Activated effector memory CD4-positive, alpha-beta T cell treated with Interleukin-2 at 50 U/mL for 16 hours (primary cell): ENCODE results near the gene SNCB.
A peak's percentile ranks its signal among the peaks of the same experiment; 100 is the strongest.

Experiments used
- DNase-seq: peaks from one replicate; pipeline ENCODE4 v3.0.0-alpha.2; 2020

SNCB gene

GRCh38 chr5:176660860-176661641 is 30.7 kb upstream of the SNCB start:
- peak; percentile 65 for DNase-seq

GRCh38 chr5:176660530-176660859 is 30.2 kb upstream of the SNCB start:
- DNase-seq = no peak

GRCh38 chr5:176659860-176660461 is 29.6 kb upstream of the SNCB start:
- DNase-seq = no peak

DNA sequence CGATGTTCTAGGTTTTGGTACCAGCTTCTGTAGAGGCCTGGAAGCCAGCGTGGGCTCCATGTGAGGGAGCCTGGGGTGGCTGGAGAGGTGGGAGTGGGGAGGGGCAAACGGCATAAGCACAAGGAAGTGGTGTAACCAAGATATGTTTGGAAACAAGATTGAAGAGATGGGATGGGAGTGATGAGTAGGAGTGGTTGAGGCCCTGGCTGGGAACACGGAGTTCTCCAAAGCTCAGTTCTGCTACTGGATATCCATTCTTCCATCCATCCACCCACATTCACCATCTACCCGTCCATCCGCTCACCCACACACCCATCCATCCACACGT is 29.1 kb upstream of the SNCB start:
- DNase-seq = no peak

DNA sequence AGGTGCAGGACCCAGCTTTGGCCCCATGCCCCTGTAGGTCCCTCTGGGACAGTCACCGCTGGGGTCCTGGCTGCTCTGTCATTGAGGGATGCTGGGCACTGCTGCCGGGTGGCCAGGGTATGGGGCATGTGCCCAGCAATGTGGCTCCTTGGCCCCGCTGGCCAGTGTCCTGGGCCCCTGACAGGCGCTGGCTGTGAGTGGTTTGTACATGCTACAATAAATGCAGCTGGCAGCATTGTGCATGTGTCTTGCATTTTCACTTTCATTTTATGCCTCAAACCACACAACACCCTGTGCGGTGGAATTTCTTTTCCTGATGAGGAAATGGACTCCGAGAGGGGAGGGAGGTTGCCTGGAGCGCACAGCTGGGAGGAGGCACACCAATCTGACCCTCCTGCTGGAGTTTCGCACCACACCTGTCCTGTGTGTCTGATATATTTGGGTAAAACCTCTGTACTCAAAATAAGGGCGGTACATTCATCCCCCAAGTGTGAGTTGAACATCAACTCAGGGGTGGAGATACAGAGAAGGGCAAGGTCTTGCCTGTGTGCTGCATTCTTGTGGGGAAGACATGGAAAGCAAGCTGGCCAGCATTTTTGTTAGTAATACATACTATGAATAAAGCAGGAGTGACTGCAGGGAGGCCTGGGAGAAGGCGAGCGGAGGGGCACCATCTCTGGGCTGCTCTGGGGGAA is 28.6 kb upstream of the SNCB start:
- DNase-seq = no peak

GRCh38 chr5:176658007-176658599 is 27.8 kb upstream of the SNCB start:
- peak; percentile 44 for DNase-seq

- no peak for DNase-seq
Measured at GRCh38 chr5:176656467-176656990, 26.2 kb upstream of the SNCB start.

GRCh38 chr5:176654856-176655255 is 24.5 kb upstream of the SNCB start:
- no peak for DNase-seq

DNA sequence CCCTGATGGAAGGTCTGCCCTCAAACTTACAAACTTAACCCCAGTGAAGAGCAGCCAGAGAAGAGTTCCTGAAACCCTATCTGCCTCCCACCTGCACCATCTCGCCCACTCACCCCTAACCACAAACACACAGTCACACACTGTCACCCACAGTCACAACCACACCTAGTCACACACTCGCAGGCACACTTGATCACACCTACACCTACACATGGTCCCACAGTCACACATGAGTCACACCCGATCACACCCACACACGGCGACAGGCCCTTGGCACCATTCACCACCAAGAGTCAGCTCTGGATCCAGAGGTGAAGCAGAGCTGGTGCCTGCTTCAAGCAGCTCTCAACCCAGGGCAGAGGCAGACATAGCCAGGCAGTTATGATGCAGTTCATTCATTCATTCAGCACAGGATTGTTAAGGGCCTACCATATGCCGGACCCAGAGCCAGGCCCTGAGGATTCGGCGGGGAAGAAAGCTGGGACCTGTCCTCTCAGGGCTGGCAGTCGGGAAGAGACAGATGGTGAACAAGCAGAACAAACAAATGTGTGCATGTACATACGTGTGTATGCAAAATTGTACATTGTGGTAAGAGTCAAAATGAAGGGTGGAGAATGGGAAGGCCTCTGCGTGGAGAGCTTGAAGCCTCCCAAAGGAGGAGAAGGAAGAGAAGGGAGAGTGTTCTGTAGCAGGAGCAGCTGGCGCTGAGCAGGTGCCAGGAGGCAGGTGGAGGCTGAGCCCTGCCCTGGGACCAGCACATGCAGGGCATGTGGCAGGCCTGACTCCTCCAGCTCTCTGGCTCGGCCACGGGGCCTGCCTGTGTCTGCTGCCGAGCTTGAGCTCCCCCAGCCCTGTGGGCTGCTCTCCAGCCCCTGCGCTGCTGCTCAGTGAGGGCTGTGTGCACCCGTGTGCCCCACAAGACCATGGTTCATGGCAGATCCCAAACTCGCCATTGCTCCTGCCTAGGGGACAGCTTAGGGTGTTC is 23.4 kb upstream of the SNCB start:
- no peak for DNase-seq

DNA sequence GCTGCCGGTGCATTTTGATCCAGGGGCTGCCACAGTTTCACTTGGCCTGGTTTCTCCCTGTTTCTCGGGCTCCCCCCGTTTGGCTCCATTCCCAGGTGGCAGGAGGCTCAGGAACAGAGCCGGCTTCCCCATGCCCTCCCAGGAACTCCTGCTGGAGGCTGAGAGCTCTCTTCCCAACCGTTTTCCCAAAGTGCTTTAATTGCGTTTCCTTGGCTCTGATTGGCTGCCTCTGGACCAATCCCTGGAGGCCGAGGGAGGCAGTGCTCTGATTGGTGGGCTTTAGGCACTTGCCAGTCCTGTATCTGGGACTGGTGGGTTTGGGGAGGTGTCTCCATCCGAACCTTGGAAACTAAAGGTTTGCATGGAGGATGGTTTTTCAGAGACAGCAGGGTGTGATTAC is 21.8 kb upstream of the SNCB start:
- no peak for DNase-seq

GRCh38 chr5:176651472-176651980 is 21.2 kb upstream of the SNCB start:
- DNase-seq = no peak

DNA sequence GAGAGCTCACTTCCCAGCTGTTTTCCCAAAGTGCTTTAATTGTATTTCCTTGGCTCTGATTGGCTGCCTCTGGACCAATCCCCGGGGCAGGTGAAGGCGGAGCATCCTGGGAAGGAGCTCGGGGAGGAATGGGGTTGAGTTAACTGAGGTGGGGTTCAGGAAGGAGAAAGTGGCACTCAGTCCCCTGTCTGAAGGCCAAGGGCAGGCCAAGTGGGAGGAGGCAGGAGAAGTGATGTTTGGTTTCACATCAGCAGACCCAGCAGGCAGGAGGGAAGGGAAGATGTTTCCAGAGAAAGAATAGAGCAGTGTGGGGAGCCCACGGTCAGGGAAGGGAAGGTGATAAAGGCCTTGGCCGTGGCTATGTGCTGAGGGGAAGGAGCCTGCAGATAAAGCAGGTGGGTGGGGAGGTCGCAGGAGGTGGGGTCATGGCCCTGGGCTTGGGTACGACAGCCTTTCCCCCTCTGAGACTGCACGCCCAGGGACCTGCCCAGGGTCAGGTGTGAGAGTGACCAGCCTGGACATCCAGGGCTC is 20.1 kb upstream of the SNCB start:
- DNase-seq = no peak

DNA sequence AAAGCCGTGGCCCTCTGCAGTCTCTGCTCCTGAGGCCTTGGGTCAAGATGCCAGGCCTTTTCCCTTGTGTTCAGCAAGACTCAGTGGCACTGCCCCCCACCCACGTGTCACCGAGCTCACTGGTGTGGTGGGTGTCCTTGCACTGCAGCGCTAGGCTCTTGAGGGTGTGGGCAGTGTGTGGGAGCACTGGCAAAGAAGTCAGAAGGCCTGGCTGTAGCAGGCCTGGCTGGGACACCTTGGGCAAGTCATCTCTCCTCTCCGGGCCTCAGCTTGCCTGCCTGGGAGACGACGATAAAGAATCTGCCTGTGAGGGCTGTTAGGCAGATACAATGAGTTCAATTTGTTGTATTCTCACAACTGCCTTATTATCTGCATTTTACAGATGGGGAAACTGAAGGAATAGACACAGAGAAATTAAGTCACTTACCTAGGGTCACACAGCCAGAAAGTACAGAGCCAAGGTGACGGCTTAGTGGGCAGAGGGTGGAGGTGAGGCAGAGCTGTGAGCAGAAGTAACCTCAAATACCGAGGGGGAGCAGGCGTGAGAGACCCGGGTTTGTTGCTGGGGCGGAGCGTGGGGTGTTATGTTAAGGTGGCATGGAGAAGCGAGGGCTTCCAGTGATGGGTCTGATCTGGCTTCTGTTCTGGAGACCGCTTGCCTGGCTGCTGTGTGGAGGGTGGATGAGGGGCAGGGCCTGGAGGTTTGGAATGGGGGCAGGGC is 18.3 kb upstream of the SNCB start:
- no peak for DNase-seq

DNA sequence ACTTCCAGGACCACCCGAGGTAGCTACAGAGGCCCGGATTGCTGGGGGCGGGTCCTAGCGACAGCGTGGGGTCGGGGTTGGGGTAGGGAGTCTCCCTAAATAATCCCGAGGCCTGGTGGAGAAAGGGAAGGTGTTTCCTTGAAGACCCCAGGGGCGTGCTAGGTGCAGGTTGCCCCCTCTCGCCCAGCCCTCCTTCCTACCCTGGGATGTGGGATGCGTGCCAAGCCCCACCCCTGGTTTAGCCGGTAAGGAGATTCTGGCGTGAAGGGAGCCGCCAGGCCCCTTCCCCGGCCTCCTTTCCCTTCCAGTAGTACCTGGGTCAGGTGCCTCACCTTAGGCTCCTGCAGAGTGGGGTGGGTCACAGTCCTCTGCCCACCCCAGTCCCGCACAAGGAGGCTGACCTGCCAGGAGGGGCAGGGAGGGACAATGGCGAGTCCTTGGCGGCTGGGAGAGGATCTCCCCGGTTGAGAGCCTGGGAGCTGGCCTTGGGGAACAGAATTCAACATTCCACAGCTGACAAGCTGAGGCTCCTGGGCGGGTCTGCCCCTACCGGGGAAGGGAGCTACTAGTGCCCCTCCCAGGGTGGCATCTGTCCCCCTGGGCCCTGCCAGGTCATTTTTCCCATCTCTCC is 17.6 kb upstream of the SNCB start:
- no peak for DNase-seq

DNA sequence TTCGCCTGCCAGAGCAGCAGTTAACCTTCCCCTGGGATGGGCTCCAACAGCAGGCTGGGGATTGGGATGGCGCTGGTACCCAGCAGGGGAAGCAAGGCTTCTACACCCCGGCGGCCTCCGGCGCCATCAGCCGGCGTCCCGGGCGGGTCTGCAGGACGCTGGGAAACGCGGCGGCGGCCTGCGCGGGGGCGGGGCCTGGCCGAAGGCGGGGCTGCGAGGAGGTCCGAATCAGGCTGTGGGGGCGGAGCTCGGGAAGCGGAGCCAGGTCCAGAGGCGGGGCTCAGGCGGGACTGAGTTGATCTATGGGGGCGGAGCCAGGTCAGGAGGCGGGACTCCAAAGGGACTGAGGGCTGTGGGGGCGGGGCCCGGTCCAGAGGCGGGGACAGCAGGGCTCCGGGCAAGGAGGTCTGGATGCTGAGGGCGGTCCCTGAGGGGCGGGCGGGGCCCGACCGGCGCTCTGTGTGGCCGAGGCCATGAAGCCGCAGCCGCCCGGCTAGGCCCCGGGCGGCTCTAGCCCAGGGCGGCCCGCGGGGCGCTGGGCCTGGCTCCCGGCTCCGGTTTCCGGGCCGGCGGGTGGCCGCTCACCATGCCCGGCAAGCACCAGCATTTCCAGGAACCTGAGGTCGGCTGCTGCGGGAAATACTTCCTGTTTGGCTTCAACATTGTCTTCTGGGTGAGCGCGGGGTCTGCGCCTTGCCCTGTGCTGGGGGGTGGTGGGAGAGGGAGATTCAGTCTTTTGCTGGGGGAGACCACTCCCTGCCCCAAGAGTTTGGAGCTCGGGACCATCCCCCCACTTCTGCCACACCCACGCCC is 16.9 kb upstream of the SNCB start, which contains the start of gene TSPAN17:
TSPAN17 (plus strand) TSS at position 455 of the 813 bp plus-strand sequence; CDS start at position 587, 132 bp downstream.
- DNase-seq = peak; percentile 99

GRCh38 chr5:176646707-176647029 is 16.3 kb upstream of the SNCB start:
- no peak for DNase-seq

GRCh38 chr5:176646049-176646706 is 15.8 kb upstream of the SNCB start:
- DNase-seq = no peak

DNA sequence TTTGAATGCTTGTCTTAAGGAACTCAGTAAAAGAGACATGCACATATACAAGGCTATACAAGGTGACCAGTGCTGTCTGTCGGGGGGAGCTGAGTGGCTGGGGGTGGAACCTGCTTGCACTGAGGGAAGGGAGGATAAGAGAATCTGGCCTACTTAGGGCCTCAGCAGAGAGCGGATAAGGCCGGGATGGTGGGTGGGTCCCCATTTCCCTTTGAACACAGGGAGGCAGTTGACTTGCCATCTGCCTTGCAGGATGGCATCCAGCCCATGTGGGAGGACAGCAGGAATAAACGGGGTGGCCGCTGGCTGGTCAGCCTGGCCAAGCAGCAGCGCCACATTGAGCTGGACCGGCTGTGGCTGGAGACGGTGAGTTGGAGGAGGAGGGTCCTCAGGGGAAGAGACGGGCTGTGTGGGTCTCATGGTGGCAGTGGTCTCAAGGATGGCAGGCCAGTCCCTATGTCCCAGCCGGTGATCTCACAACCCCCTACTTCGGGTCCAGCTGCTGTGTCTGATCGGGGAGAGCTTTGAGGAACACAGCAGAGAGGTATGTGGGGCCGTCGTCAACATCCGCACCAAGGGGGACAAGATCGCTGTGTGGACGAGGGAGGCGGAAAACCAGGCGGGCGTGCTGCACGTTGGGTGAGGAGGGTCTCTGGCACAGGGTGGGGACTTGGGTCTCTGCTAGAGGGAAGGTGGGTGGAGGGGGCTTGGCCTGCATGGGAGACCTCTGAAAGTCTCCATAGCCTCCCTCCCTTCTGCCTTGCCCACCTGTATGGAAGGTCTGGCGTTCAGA is 14.7 kb upstream of the SNCB start:
- DNase-seq = no peak
